Keratinocyte (primary cell): ENCODE measurements around the gene CTRB2. TPM values are rescaled to one million over a fixed set of nuclear protein-coding genes. Genes with fewer than 3 reads are reported as not detected.

Experiments
- DNase-seq: peaks from one replicate; pipeline ENCODE4 v3.0.0-alpha.2; 2011; ENCODE audit warnings: low read depth, missing footprints, low spot score
- FAIRE-seq: peaks from 2 replicates; lab custom pipeline; 2011; peaks lifted over from hg19 to GRCh38; lab: Jason Lieb, UNC
- H2AFZ ChIP-seq: 2 replicates; pipeline ENCODE4 v1.6.0; 2012; ENCODE audit warnings: low read length, control low read depth, inconsistent platforms; ENCODE audit not compliant: control insufficient read depth
- H3K27ac ChIP-seq: 2 replicates; pipeline ENCODE4 v1.5.1; 2011; ENCODE audit warnings: low read length; ENCODE audit not compliant: control insufficient read depth, insufficient read depth
- H3K27me3 ChIP-seq: 3 replicates; pipeline ENCODE4 v1.6.0; 2011; ENCODE audit warnings: low read length; ENCODE audit not compliant: control insufficient read depth, insufficient read depth; ENCODE audit errors: extremely low read depth
- H3K36me3 ChIP-seq, 2 experiments: 2 replicates in 1 of 2; 3 replicates in 1 of 2; pipeline ENCODE4 v1.5.1; 2011; ENCODE audit warnings: low read length in 2 of 2, mild to moderate bottlenecking in 1 of 2; ENCODE audit not compliant: control insufficient read depth in 2 of 2, insufficient read depth in 2 of 2; ENCODE audit errors: extremely low read depth in 1 of 2
- H3K4me1 ChIP-seq: 3 replicates; pipeline ENCODE4 v1.5.1; 2011; ENCODE audit warnings: low read length; ENCODE audit not compliant: control insufficient read depth, insufficient read depth; ENCODE audit errors: extremely low read depth
- H3K4me2 ChIP-seq: 3 replicates; pipeline ENCODE4 v1.6.0; 2011; ENCODE audit warnings: low read depth, low read length; ENCODE audit not compliant: control insufficient read depth, insufficient read depth; ENCODE audit errors: extremely low read depth
- H3K4me3 ChIP-seq, 3 experiments: fragments of 200-600 bp in 1 of 3; sonication (generic) in 1 of 3; 2 replicates in 2 of 3; 3 replicates in 1 of 3; pipeline ENCODE4 v1.5.1; 2011 to 2016; ENCODE audit warnings: low read length in 3 of 3, mild to moderate bottlenecking in 3 of 3, control low read depth in 2 of 3, inconsistent platforms in 1 of 3, low read depth in 1 of 3, mixed read lengths in 1 of 3, mixed run types in 1 of 3, moderate library complexity in 1 of 3; ENCODE audit not compliant: control insufficient read depth in 2 of 3, insufficient read depth in 2 of 3; ENCODE audit errors: extremely low read depth in 1 of 3
- H3K79me2 ChIP-seq: 2 replicates; pipeline ENCODE4 v1.6.0; 2012; ENCODE audit warnings: low read length; ENCODE audit not compliant: control insufficient read depth, insufficient read depth
- H3K9ac ChIP-seq: 3 replicates; pipeline ENCODE4 v1.6.0; 2011; ENCODE audit warnings: low read length; ENCODE audit not compliant: control insufficient read depth, insufficient read depth; ENCODE audit errors: extremely low read depth
- H3K9me1 ChIP-seq: 3 replicates; pipeline ENCODE4 v1.6.0; 2011; ENCODE audit warnings: low read length; ENCODE audit not compliant: control insufficient read depth, insufficient read depth; ENCODE audit errors: extremely low read depth
- H3K9me3 ChIP-seq: 2 replicates; pipeline ENCODE4 v1.5.1; 2012; ENCODE audit warnings: low read depth, low read length; ENCODE audit not compliant: control insufficient read depth
- H4K20me1 ChIP-seq: 3 replicates; pipeline ENCODE4 v1.6.0; 2011; ENCODE audit warnings: low read length; ENCODE audit not compliant: control insufficient read depth, insufficient read depth; ENCODE audit errors: extremely low read depth
- EZH2 ChIP-seq: IDR thresholded peaks from one replicate; pipeline ENCODE4 v1.6.1; 2012; ENCODE audit warnings: inconsistent platforms, mild to moderate bottlenecking, low read length, moderate library complexity
- dilution Hi-C: fragments of 300-500 bp; cut with MboI; formaldehyde crosslinking; loops from one replicate; pipeline ENCODE4 v1.7.0; 2020; ENCODE audit warnings: low sequenced_read_pairs; ENCODE audit not compliant: extremely low pct_ligation_motif_present
- polyA plus RNA-seq, 5 experiments: library from polyadenylated mRNA; depleted of rRNA in 3 of 5; stranded (reverse) in 3 of 5; stranded (forward) in 1 of 5; unstranded in 1 of 5; fragments of >200 nt; gene quantifications; 1 replicate in 1 of 5; 2 replicates in 3 of 5; 3 replicates in 1 of 5; pipeline versions ENCODE4 v1.2.1 to v1.2.3, GENCODE V29; 2011 to 2012; ENCODE audit warnings: missing spikeins in 2 of 5, low read depth in 1 of 5, low replicate concordance in 1 of 5
- TF ChIP-seq, protein P1 (sequence below), 3 experiments: IDR thresholded peaks in 1 of 3; conservative IDR thresholded peaks in 1 of 3; optimal IDR thresholded peaks in 1 of 3; 2 replicates in 2 of 3; 3 replicates in 1 of 3; pipeline versions ENCODE3 to v1.5.1; 2011; ENCODE audit warnings: low read length in 3 of 3, mild to moderate bottlenecking in 3 of 3, moderate library complexity in 2 of 3, control low read depth in 1 of 3, inconsistent platforms in 1 of 3; ENCODE audit not compliant: insufficient read depth in 2 of 3; ENCODE audit errors: extremely low read depth in 1 of 3

The CTRB2 gene
- polyA plus RNA-seq, 1 donor (not counting 4 experiments of a cell fraction or from before 2014, with no cell fraction given), result not detected

GRCh38 chr16:75222271-75222783, 15.4 kb upstream of the CTRB2 start:
- Histone ChIP-seq H3K9me3 (no peaks in the 10 kb centered on the region), H4K20me1 (no peaks in the 10 kb centered on the region), H3K27me3 (peaks cover 13% of the 10 kb centered on the region), H3K79me2 (no peaks in the 10 kb centered on the region), H3K9ac (no peak overlapping the region), H3K9me1 (no peaks in the 10 kb centered on the region), H3K36me3 (no peaks in the 10 kb centered on the region), H3K27ac (no peak overlapping the region), H3K4me3 (no peak overlapping the region), H3K4me1 (no peaks in the 10 kb centered on the region), H2AFZ (no peak overlapping the region), H3K4me2 (no peak overlapping the region)
- no peak for FAIRE-seq
- no peak for DNase-seq
- TF ChIP-seq EZH2, result no peak
- TF ChIP-seq, protein P1, sequence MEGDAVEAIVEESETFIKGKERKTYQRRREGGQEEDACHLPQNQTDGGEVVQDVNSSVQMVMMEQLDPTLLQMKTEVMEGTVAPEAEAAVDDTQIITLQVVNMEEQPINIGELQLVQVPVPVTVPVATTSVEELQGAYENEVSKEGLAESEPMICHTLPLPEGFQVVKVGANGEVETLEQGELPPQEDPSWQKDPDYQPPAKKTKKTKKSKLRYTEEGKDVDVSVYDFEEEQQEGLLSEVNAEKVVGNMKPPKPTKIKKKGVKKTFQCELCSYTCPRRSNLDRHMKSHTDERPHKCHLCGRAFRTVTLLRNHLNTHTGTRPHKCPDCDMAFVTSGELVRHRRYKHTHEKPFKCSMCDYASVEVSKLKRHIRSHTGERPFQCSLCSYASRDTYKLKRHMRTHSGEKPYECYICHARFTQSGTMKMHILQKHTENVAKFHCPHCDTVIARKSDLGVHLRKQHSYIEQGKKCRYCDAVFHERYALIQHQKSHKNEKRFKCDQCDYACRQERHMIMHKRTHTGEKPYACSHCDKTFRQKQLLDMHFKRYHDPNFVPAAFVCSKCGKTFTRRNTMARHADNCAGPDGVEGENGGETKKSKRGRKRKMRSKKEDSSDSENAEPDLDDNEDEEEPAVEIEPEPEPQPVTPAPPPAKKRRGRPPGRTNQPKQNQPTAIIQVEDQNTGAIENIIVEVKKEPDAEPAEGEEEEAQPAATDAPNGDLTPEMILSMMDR (optimal IDR thresholded peaks at IDR 0.05 in 1 of 3, IDR thresholded peaks at IDR 0.05 in 1 of 3, conservative IDR thresholded peaks at IDR 0.05 in 1 of 3; ENCODE audit: extremely low read depth in 1 of 3, insufficient read depth in 2 of 3, low read length in 3 of 3), result no peak
- dilution Hi-C loops, result no loop called here

DNA sequence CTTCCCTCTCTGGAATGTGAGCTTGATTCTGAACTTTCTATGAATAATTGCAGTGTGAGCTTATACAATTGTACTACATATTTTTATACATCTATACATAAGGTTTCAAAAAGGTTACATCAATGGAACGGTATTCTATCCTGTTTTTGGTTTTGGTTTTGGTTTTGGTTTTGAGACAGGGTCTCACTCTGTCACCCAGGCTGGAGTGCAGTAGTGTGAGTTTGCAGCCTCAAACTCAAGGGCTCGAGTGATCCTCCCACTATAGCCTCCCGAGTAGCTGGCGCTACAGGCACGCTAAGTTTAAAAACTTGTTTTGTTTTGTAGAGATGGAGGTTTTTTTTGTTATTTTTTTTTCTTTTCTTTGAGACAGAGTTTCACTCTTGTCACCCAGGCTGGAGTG, 12.9 kb upstream of the CTRB2 start:
- H3K27me3 ChIP-seq, result peaks cover 9% of the 10 kb centered on the region
- no peaks in the 10 kb centered on the region for H3K79me2 ChIP-seq
- H3K4me2 ChIP-seq, result no peak overlapping the region
- DNase-seq, result no peak
- no peaks in the 10 kb centered on the region for H3K9me3 ChIP-seq
- no peak for FAIRE-seq
- no peak overlapping the region for H3K27ac ChIP-seq
- dilution Hi-C loops, result no loop called here
- H3K9me1 ChIP-seq, result no peaks in the 10 kb centered on the region
- no peaks in the 10 kb centered on the region for H3K36me3 ChIP-seq
- no peak overlapping the region for H2AFZ ChIP-seq
- H3K9ac ChIP-seq, result no peak overlapping the region
- H3K4me3 ChIP-seq, result no peak overlapping the region
- no peaks in the 10 kb centered on the region for H4K20me1 ChIP-seq
- TF ChIP-seq EZH2, result no peak
- TF ChIP-seq, protein P1 (optimal IDR thresholded peaks at IDR 0.05 in 1 of 3, IDR thresholded peaks at IDR 0.05 in 1 of 3, conservative IDR thresholded peaks at IDR 0.05 in 1 of 3; ENCODE audit: extremely low read depth in 1 of 3, insufficient read depth in 2 of 3, low read length in 3 of 3), result no peak
- no peaks in the 10 kb centered on the region for H3K4me1 ChIP-seq
